Stromal cell of bone marrow (primary cell): Measurements from ENCODE around the gene TNS2.
A peak's percentile ranks its signal among the peaks of the same experiment; 100 is the strongest.
"Not testable (repeated sequence)": the region's sequence is repeated elsewhere in the genome, so short reads cannot be mapped to it uniquely, and the experiment has no call there.

ENCODE experiments used
- DNase-seq: peaks from one replicate; pipeline ENCODE4 v3.0.0-alpha.2; 2012; ENCODE audit warnings: low read depth

TNS2 gene

DNA sequence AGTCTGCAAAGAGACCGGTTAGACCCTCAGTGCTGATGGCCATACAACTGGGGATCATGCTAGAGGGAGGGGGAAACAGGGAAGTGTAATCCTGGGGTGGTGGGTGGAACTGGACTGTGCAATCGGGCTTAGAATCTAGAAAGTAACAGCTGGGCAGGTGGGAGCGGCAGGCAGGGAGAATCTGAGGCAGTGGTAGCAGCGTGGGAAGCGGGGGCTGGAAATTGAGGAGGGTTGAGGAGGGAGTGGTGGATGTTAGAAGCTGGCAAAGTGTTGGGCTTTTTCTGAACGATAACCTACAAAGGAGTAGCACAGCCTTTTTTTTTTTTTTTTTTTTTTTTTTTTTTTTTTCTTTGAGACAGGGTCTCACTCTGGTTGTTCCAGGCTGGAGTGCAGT lies 44.5 kb downstream of the TNS2 start:
- DNase-seq: no peak

GRCh38 chr12:53094796-53095595 lies 45.1 kb downstream of the TNS2 start:
- not testable (repeated sequence) for DNase-seq

- DNase-seq: not testable (repeated sequence)
Observed at GRCh38 chr12:53095596-53095895, 45.7 kb downstream of the TNS2 start.

- peak; percentile 98 for DNase-seq
Observed at GRCh38 chr12:53096089-53096741, 46.4 kb downstream of the TNS2 start.

DNA sequence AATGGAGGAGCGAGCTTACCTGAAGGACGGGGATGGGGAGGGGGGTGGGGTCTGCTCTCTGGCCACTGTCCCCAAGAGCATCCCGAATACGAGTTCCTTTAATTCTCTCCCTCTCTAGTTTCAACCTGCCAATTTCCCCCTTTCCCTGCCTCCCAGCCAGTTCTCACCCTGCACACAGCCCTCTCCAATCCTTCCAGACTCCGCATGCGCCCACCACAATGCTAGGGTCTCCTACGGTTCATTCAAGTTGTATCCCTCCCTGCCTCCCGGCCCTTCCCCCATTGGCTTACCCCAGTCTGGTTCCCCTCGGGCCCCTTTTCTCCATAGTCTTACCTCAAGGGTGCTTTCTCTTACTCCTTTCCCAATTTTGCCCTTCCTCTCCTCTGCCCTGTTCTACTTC lies 46.9 kb downstream of the TNS2 start:
- no peak for DNase-seq

- peak; percentile 33 for DNase-seq
Observed at GRCh38 chr12:53097207-53097563, 47.3 kb downstream of the TNS2 start.

- DNase-seq: peak; percentile 32
Observed at GRCh38 chr12:53097564-53098353, 47.9 kb downstream of the TNS2 start, which contains the start of gene IGFBP6. Gene IGFBP6 (plus strand): TSS chr12:53097667. CDS start chr12:53097718, 51 bp downstream.

- DNase-seq: peak; percentile 86
Observed at GRCh38 chr12:53098354-53098981, 48.6 kb downstream of the TNS2 start.

DNA sequence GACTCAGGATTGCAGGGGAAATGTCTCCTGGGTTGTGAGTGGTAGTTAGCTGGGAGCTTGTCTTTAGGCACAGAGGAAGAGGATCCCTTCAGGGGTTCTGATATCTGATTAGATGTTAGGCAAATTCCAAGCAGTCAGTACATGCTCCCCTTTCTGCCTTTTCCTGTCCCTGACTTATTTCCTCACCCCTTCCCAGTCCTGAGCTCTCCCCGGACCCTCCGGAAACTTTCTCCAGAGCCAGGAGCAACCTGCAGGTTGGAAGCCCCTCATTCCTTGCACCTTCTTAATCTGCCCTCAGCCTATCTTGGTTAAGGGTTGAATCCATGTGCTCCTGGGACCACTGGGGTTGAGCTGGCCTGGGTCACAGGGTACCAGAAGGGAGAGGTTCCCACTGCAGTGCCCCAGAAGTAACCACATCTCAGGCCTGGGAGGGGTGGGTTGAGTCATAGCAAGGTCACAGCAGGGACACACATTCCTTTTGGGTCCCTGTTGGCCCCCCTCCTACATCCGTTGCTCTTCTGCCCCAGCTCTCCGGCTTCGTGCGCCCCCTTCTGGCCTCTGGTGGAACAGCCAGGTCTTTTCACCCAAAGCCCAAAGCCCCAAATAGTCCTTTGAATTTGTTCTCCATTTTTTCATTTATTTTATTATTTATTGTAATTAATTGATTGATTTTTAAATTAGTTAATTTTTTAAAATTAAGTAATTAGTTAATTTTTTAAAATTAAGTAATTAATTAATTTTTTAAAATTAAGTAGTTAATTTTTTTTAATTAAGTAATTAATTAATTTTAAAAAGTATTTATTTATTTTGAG lies 49.4 kb downstream of the TNS2 start:
- peak; percentile 97 for DNase-seq

DNA sequence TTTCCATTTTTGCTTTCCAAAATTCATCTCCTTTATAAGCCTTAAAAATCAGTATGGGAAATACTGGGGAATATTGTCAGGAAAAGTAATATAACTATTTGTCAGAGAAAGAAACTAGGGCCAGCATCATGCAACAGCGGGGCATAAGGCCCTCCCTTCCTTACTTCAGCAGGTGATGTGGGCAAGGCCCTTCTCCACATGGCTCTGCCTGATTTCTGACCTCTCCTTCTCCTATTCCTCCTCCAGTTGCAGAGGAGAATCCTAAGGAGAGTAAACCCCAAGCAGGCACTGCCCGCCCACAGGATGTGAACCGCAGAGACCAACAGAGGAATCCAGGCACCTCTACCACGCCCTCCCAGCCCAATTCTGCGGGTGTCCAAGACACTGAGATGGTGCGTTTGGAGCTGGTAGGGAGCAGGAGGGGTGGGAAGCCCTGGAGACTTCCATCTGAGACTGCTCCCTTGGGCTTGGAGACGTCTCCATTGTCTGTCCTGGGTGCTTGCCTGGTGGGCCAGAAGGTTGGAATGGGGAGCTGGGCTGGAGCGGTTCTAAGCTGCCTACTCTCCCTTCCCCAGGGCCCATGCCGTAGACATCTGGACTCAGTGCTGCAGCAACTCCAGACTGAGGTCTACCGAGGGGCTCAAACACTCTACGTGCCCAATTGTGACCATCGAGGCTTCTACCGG lies 50.7 kb downstream of the TNS2 start:
- no peak for DNase-seq

- DNase-seq: no peak
Observed at GRCh38 chr12:53101266-53101665, 51.4 kb downstream of the TNS2 start.

- no peak for DNase-seq
Observed at GRCh38 chr12:53101931-53102781, 52.3 kb downstream of the TNS2 start.

GRCh38 chr12:53102883-53103807 lies 53.3 kb downstream of the TNS2 start, which contains the start of gene SOAT2:
Gene SOAT2 (plus strand): TSS chr12:53103486. CDS start chr12:53103578, 92 bp downstream.
- no peak for DNase-seq

DNA sequence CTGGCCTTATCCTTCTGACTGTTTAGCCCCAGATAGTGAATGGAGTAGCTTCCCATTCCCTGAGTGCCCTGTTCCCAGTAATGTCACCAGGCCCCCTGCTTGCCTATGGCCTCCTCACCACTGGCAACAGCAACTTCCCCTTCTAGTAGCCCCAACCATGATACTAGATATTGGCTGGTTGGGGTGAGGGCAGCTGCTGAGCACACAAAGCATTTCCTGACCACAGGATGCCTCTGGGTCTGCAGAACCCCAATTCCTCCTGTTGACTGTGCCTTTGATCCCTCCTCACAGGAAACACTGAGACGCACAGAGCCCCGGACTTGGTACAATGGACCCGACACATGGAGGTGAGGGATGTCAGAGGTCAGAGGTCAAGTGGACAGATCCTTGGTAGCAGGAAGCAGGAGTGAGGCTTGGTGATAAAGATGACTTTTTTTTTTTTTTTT lies 54.0 kb downstream of the TNS2 start:
- no peak for DNase-seq

- no peak for DNase-seq
Observed at GRCh38 chr12:53105256-53105655, 55.4 kb downstream of the TNS2 start.

- DNase-seq: no peak
Observed at GRCh38 chr12:53105712-53106439, 56.0 kb downstream of the TNS2 start.

- no peak for DNase-seq
Observed at GRCh38 chr12:53107122-53107521, 57.3 kb downstream of the TNS2 start.

DNA sequence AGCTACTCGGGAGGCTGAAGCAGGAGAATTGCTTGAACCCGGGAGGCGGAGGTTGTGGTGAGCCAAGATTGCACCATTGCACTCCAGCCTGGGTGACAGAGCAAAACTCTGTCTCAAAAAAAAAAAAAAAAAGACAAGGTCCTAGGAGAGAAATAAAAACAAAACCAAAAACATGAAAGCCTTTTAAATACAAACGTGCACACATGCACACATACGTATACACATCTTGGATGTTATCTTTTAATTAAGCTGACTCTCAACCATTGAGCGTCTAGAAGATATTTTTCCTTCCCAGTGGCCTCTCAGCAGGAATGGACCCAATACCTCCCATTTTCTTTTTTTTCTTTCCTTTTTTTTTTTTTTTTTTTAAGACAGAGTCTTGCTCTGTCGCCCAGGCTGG lies 62.6 kb downstream of the TNS2 start:
- DNase-seq: not testable (repeated sequence)
